Heart right ventricle (tissue), 16 donors: ENCODE data around the gene MGMT. TPM values are rescaled to one million over a fixed set of nuclear protein-coding genes. Genes with fewer than 3 reads are reported as not detected.

Experiments used
- ATAC-seq, 8 donors: fragments of 200-7000 bp; cut with Tn5 transposase; one replicate each; pipeline ENCODE4 v1.9.1; 2020; ENCODE audit warnings: mild to moderate bottlenecking in 8 of 8, moderate library complexity in 8 of 8, moderate number of reproducible peaks in 1 of 8
- DNase-seq, 2 donors: peaks; one replicate each; pipeline ENCODE4 v3.0.0-alpha.2; 2020
- H3K27ac ChIP-seq, 10 donors: fragments of 200-600 bp; sonication (generic) in 2 of 10; one replicate each; pipeline versions ENCODE4 v1.5.0 to v1.8.0; 2020 to 2022; ENCODE audit warnings: mild to moderate bottlenecking in 3 of 10
- H3K27me3 ChIP-seq, 7 donors: fragments of 200-600 bp; one replicate each; pipeline ENCODE4 v1.8.0; 2021 to 2022; ENCODE audit warnings: mild to moderate bottlenecking in 2 of 7
- H3K36me3 ChIP-seq, 9 donors: fragments of 200-600 bp; sonication (generic) in 1 of 9; one replicate each; pipeline versions ENCODE4 v1.5.0 to v1.8.0; 2020 to 2022; ENCODE audit warnings: mild to moderate bottlenecking in 2 of 9
- H3K4me1 ChIP-seq, 9 donors: fragments of 200-600 bp; sonication (generic) in 1 of 9; one replicate each; pipeline versions ENCODE4 v1.5.0 to v1.8.0; 2020 to 2022; ENCODE audit warnings: mild to moderate bottlenecking in 4 of 9
- H3K4me3 ChIP-seq, 10 donors: fragments of 200-600 bp; sonication (generic) in 2 of 10; one replicate each; pipeline versions ENCODE4 v1.5.0 to v1.8.0; 2020 to 2022; ENCODE audit warnings: mild to moderate bottlenecking in 7 of 10, moderate library complexity in 2 of 10
- H3K9me3 ChIP-seq, 11 donors: fragments of 200-600 bp in 10 of 11; sonication (generic) in 2 of 11; one replicate each; pipeline versions ENCODE4 v1.5.0 to v1.8.0; 2013 to 2022; ENCODE audit warnings: mild to moderate bottlenecking in 2 of 11, control low read depth in 1 of 11, moderate library complexity in 1 of 11
- CTCF ChIP-seq, 9 donors: fragments of 200-600 bp; sonication (generic) in 2 of 9; IDR thresholded peaks; one replicate each; pipeline versions ENCODE4 v1.5.0 to v1.8.0; 2021 to 2022; ENCODE audit warnings: antibody characterized with exemption in 9 of 9, mild to moderate bottlenecking in 5 of 9, moderate library complexity in 1 of 9
- WGBS, 2 donors: extraction: QIAGEN DNeasy Blood & Tissue Kit; methylation state at CpG; one replicate each; pipeline ENCODE4 v1.1.7; 2013; ENCODE audit warnings: inconsistent platforms in 1 of 2; 5-methylcytosine and 5-hydroxymethylcytosine counted together
- intact Hi-C, 10 donors: fragments of 100-400 bp; cut with DNase I; formaldehyde crosslinking; loops; one replicate each; pipeline versions ENCODE4 v1.11.1 to v1.14.2; 2022
- polyA plus RNA-seq, 2 donors: library from polyadenylated mRNA; stranded (reverse); fragments of 200-250 nt; gene quantifications; one replicate each; pipeline ENCODE4 v1.2.3, GENCODE V29; 2013
- total RNA-seq, 10 donors: library from RNA; stranded (reverse); fragmentation: NEBNext Ultra II Directional in 3 of 10; extraction: Animal tissue kit (Norgen Biotek cat#: 25700) in 3 of 10; gene quantifications; one replicate each; pipeline versions ENCODE4 v1.2.1 to v1.2.4, GENCODE V29; 2021 to 2023
- donor health status: Arrhythmogenic right ventricular cardiomyopathy.
- donor health status: ischemic (EF 13 %, LVEDD 7.1; RV severe dilation, severe dysfunction).
- donor health status: healthy with polysubstance abuse.
- donor health status: DM: no; HTN: yes; CAD: no.
- donor health status: DM: no; HTN: no; CAD: no.
- donor health status: ischemic (EF 25% LVEDD 6.9; RV normal size, moderate dysfunction).
- donor health status: ischemic (EF 25% LVEDD 5.7; RV mildly dilated, moderate dysfunction).
- donor health status: healthy.
- donor health status: DM: yes; HTN: yes; CAD: no.
- donor health status: Ischemic cardiomyopathy.
- donor health status: ischemic (EF 35%, LVEDD 5.7; RV mildly dilated, moderate dysfunction).
- donor health status: nonischemic (EF 11% LVEDD 7.7; RV severe dilation, severe dysfunction).
- donor health status: DM: yes; HTN: yes; CAD: no.
- donor health status: PGD.
- donor health status: ischemic (EF 29% LVEDD 5.4; RV normal size, mild dysfunction).
- donor health status: nonischemic (EF 23%, LVEDD 6.1; RV moderate dilation, normal function).

The MGMT gene
- total and polyA plus RNA-seq, 12 donors, result 8.4 to 17.8 (median 12.9) TPM

DNA sequence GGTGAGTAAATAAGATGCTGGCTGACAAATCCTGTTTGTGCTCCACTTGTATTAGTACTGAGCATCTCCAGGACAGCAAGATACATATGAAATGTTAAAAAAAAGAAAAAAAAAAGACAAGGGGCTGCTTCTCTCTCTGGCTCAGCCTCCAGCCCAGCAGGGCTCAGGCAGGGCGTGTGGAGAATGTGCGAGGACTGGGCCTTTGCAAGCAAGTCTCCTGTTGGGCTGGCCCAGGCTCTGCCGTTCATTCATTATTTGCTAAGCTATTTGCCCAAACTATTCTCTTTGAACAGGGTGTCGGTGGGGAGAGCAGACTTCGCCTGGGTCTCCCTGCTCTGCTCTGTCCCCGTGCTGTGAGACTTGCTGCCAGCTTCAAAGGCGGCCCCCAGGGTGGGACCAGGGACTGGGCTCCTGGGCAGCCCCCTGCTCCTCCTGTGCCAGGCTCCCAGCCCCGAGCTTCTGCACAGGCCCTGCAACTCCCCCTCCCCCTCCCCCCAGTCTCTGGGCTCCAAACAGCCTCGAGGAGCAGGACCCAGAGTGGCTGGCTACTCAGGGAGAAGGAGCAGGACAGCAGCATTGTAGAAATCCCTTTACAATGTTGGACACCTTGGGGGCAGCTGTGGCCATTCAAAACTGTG is 25.6 kb upstream of the MGMT start:
- H3K4me3 ChIP-seq, result no peak overlapping the region
- intact Hi-C loops, result no loop called here
- no peaks in the 10 kb centered on the region for H3K27me3 ChIP-seq
- 86 to 87% methylated on average over 9 of the region's 9 CpGs for WGBS, 2 donors
- DNase-seq, result no peak
- peaks cover 0 to 17% (median 11%) of the 10 kb centered on the region in 9 donors for H3K4me1 ChIP-seq
- ATAC-seq, result no peak
- no peaks in the 10 kb centered on the region for H3K9me3 ChIP-seq
- H3K36me3 ChIP-seq, result no peaks in the 10 kb centered on the region
- no peak overlapping the region for H3K27ac ChIP-seq
- no peak for TF ChIP-seq CTCF (IDR thresholded peaks at IDR 0.05)

DNA sequence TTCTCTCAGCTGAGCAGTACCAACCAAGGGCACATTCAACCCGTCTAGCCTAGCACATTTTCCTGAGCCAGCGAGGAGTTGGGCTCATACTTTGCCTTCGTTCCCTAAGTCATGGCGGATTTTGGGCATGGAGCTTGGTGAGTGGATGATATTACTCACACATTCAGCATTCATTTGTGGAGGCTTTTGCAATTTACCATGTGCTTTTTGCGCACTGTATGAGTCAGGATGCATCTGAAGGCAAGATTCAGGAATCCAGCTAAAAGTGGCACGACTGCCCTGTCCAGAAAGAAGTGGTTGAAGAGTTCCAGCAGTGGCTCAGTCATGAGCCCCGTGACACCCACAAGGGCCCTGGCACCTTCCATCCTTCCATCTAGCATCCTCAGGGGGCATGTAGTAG is 24.2 kb upstream of the MGMT start:
- no peaks in the 10 kb centered on the region for H3K27me3 ChIP-seq
- H3K4me3 ChIP-seq, result no peak overlapping the region
- intact Hi-C loops, result no loop called here
- no peak overlapping the region for H3K27ac ChIP-seq
- no peaks in the 10 kb centered on the region for H3K9me3 ChIP-seq
- DNase-seq (no peak), ATAC-seq (no peak)
- H3K36me3 ChIP-seq, result no peaks in the 10 kb centered on the region
- no peak for TF ChIP-seq CTCF (IDR thresholded peaks at IDR 0.05)
- peaks cover 0 to 12% (median 9%) of the 10 kb centered on the region in 9 donors for H3K4me1 ChIP-seq
- 88 to 93% methylated on average over 7 of the region's 7 CpGs for WGBS, 2 donors

GRCh38 chr10:129444359-129444758 is 22.7 kb upstream of the MGMT start:
- no peak for DNase-seq
- intact Hi-C loops, result no loop called here
- Histone ChIP-seq H3K36me3 (no peaks in the 10 kb centered on the region), H3K27me3 (no peaks in the 10 kb centered on the region), H3K9me3 (no peaks in the 10 kb centered on the region), H3K27ac (no peak overlapping the region), H3K4me3 (no peak overlapping the region), H3K4me1 (no peaks in the 10 kb centered on the region)
- no peak for TF ChIP-seq CTCF (IDR thresholded peaks at IDR 0.05)
- no peak for ATAC-seq
- 90 to 92% methylated on average over 2 of the region's 2 CpGs for WGBS, 2 donors

DNA sequence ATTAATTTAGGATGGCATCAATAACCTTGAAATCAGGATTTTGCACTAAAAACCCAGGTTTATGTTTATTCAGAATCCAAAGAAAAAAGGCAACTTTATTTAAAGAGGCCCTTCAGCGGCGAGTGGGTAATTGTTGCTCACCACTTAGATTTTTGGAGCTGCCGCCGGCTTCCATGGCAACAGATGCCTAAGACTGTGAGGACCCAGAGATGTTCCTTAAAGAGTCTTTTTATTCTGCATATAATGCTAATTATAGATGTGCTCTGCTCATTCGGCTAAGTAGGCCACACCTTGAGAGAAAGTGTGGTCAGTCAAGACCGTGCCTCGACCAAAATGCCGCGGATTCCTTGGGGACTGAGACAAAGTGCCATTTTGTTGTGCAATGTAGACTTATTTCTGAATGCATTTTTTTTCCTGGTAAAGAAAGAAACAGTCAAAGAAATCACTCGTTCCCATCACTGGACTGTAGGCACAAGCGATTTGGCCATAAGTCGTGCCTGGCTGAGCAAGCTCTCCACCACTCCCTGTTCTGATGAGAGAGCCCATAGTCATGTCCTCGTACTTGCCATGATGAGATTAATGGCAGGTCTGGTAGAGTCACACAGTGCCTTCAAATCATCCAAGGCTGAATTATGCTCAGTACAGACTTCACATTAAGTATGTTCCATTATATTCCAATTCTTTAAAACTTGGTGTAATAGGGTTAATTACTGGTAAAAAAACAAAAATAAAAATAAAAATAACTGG is 21.4 kb upstream of the MGMT start:
- no peak overlapping the region for H3K27ac ChIP-seq
- ATAC-seq, result no peak
- no peak for DNase-seq
- H3K27me3 ChIP-seq, result no peaks in the 10 kb centered on the region
- H3K36me3 ChIP-seq, result no peaks in the 10 kb centered on the region
- no peaks in the 10 kb centered on the region for H3K4me1 ChIP-seq
- 95 to 97% methylated on average over 13 of the region's 13 CpGs for WGBS, 2 donors
- H3K4me3 ChIP-seq, result no peak overlapping the region
- H3K9me3 ChIP-seq, result no peaks in the 10 kb centered on the region
- no peak for TF ChIP-seq CTCF (IDR thresholded peaks at IDR 0.05)
- intact Hi-C loops, result no loop called here
